NB4 (cell line): ENCODE data around the gene GPATCH8.

Experiments
- MYC ChIP-seq: IDR thresholded peaks from 2 replicates; pipeline ENCODE4 v1.6.1; 2011; ENCODE audit warnings: low read depth, low read length
- POLR2A ChIP-seq: IDR thresholded peaks from 2 replicates; pipeline ENCODE4 v1.6.1; 2011; ENCODE audit warnings: mild to moderate bottlenecking; ENCODE audit not compliant: insufficient read length; ENCODE audit errors: extremely low read depth
- TF ChIP-seq, protein P1 (sequence below): IDR thresholded peaks from one replicate; pipeline ENCODE4 v1.5.1; 2012; ENCODE audit warnings: low read depth, low read length
- TF ChIP-seq, protein P2 (sequence below): IDR thresholded peaks from 2 replicates; pipeline ENCODE4 v1.6.1; 2011; ENCODE audit warnings: low read depth, low read length

GRCh38 chr17:44465276-44465675 lies 37.9 kb downstream of the GPATCH8 start:
- TF ChIP-seq, protein P1, sequence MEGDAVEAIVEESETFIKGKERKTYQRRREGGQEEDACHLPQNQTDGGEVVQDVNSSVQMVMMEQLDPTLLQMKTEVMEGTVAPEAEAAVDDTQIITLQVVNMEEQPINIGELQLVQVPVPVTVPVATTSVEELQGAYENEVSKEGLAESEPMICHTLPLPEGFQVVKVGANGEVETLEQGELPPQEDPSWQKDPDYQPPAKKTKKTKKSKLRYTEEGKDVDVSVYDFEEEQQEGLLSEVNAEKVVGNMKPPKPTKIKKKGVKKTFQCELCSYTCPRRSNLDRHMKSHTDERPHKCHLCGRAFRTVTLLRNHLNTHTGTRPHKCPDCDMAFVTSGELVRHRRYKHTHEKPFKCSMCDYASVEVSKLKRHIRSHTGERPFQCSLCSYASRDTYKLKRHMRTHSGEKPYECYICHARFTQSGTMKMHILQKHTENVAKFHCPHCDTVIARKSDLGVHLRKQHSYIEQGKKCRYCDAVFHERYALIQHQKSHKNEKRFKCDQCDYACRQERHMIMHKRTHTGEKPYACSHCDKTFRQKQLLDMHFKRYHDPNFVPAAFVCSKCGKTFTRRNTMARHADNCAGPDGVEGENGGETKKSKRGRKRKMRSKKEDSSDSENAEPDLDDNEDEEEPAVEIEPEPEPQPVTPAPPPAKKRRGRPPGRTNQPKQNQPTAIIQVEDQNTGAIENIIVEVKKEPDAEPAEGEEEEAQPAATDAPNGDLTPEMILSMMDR = no peak
- TF ChIP-seq POLR2A = no peak
- no peak for TF ChIP-seq MYC
- TF ChIP-seq, protein P2, sequence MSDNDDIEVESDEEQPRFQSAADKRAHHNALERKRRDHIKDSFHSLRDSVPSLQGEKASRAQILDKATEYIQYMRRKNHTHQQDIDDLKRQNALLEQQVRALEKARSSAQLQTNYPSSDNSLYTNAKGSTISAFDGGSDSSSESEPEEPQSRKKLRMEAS = no peak
